T-helper 2 cell treated with Interferon-gamma antibody and Interleukin-4, amounts not matched to agents 100 ng/mL and 5 ng/mL, for 36 hours (primary cell): ENCODE measurements around the gene PARS2. TPM values are rescaled to one million over a fixed set of nuclear protein-coding genes. Genes with fewer than 3 reads are reported as not detected.

Experiments used
- total RNA-seq: library from RNA; stranded (reverse); gene quantifications from 2 replicates; pipeline ENCODE4 v1.2.3, GENCODE V29; 2022

The PARS2 gene
- total RNA-seq, 1 donor from 2014 or later: 5.1 TPM

Other genes with a start within 250 kb of the PARS2 start
- 2.0 TPM in 2 replicates for gene ACOT11, start 216.3 kb downstream of the PARS2 start, total RNA-seq
- gene FAM151A, start 141.0 kb downstream of the PARS2 start, total RNA-seq: not detected in 2 replicates
- 0.18 and 0.27 TPM in 2 replicates for gene MROH7, start 122.7 kb downstream of the PARS2 start, total RNA-seq
- gene TTC4, start 48.7 kb downstream of the PARS2 start, total RNA-seq: 23.9 and 24.6 TPM in 2 replicates
- 4.5 and 4.6 TPM in 2 replicates for gene TTC22, start 36.8 kb upstream of the PARS2 start, total RNA-seq
- 145 TPM in 2 replicates for gene DHCR24, start 122.7 kb upstream of the PARS2 start, total RNA-seq
- gene TMEM61, start 216.1 kb upstream of the PARS2 start, total RNA-seq: not detected in 2 replicates
- not detected in 2 replicates for gene BSND, start 234.4 kb upstream of the PARS2 start, total RNA-seq